SHP77 treated with DMSO at 0.1 percent for 48 hours (cell line): Measurements from ENCODE around the gene PLD1.
"Not testable (repeated sequence)": the region's sequence is repeated elsewhere in the genome, so short reads cannot be mapped to it uniquely, and the experiment has no call there.

ENCODE experiments used
- DNase-seq: peaks from one replicate; lab custom pipeline; 2025; lab: John Stamatoyannopoulos, UW

Gene PLD1

DNA sequence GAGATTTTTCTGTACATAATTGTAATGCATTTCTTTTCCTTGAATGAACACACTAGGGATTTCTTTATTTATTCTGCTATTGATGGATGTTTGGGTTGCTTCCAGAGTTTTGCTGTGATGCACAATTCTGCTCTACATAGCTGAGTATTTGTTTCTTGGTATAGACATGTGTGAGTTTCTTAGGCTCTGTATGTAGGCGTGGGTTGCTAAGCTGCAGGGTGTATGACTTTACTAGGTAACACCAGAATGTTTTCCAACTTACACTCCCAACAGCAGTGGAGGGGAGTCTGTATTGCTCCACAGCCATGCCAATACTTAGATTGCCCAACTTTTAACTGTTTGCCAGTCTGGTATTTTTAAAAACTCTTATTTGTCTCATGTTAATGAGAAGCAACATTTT lies 194.6 kb downstream of the PLD1 start:
- DNase-seq: no peak

DNA sequence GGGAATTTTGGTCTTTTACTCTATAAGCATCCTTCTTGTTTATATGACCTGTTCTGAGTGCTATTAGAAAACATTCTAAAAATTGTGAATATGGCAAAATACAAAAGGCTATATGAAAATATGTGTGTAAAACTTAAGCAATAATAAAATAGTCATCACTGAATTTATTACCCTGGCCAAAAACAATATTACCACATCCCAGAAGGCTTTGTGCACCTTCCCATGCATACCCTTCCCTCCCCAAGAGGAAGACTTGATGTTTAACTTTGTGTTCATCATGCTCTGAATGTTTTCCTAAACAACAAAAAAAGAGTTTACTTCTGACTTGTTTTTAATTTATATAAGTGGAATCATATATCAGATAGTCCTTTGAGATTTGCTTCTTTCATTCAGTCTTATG lies 195.0 kb downstream of the PLD1 start:
- DNase-seq: no peak

DNA sequence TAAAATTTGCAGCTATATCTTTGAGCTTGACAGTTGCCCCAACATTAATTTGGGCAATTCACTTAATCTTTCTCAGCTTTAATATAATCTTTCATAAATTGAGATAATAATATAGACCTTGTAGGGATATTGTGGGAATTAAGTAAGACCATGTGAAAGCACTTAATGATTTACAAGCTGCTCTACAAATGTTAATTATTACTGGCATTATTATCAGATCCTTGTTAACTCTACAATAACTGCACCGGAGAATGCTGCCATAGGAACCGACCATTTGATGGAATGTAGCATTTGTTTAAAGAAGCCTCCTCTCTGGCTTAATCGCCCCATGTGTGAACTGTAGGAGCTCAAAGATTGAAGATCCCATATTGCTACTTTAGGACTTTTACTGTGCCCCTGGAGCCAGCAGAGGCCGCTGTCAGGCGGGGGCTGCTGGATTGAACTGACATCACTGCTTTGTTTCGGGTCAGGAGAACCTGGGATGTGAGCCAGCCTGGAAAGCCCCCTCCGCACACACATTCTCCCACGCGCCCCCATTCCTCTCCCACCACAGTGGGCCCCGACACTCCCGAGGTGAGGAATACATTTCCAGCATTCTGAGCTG lies 195.9 kb downstream of the PLD1 start:
- no peak for DNase-seq

DNA sequence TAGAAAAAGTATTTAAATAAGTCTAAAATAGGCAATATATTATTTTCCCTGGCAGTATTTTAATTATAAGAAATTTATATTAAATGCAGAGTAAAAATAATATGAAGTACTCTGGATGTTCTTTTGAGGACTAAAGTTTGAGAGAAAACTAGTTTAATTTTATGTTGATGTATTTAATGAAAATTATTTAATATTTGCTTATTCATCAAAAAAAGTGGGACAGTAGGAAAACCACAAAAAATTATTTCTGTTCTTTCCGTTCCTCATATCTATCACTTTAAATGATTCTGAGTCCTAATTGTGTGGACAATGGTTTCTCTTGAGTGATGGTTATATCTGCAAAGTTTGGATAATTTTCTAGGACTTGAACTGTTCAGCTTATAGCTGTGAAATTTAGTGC lies 202.8 kb downstream of the PLD1 start:
- no peak for DNase-seq

DNA sequence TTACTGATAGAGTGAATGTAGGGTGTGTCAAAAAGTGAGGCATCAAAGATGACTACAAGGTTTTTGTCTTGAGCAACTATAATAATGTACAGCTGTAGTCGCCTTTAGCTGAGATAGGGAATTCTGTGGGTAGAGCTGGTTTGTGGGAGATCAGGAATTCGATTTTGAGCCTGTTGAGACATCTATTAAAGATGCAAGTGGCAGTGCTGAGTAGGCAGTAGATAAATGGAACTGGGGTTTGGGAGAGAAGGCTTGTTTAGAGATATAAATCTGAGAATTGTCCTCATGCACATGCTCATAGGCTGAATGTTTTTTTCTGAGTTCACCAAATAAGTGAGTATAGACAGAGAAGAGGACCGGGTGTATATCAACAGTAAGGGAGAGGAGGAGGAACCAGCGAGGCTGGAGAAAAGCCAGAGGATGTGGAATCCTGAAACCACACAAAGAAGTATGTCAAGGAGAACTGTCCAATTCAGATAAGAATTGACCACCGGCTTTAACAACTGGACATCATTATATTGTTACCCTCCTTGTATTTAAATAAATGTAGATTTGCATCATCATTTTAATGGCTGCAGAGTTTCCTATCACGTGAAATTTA lies 204.0 kb downstream of the PLD1 start:
- DNase-seq: no peak

DNA sequence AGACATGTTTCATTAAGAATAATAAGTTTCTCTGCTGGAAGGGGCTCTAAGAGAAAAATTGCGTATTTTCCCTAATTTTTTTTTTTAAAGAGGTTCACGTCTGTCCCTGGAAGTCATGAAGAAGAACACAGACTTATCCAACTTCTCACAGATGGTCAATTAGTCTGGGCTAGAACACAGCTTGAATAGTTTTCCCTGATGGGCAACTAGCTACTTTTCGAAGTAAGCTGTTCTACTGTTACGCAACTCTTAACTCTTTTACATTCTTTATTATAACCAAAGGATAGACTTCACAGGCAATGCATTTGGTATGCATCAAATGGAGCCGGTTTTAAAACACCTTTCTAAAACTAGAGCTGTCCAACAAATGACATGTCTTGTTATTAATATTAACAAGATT lies 205.9 kb downstream of the PLD1 start:
- no peak for DNase-seq

DNA sequence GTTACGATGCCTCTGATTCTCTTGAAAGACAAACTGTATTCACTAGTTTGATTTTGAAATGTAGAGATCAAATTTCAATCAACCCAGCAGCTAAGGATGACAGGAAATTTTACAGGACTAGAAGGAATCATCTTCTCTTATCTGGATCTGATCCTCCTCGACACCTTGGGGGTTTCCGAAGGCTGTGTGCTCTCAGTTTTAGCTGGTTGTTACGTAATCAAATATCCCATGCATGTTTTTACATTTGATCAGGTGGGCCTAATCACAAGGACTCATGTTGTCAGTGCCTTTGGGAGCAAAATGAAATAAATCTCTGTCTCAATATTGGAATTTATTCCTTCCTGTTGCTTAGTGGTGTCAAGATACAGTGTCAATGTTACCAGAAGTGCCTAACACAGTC lies 208.2 kb downstream of the PLD1 start:
- DNase-seq: no peak

DNA sequence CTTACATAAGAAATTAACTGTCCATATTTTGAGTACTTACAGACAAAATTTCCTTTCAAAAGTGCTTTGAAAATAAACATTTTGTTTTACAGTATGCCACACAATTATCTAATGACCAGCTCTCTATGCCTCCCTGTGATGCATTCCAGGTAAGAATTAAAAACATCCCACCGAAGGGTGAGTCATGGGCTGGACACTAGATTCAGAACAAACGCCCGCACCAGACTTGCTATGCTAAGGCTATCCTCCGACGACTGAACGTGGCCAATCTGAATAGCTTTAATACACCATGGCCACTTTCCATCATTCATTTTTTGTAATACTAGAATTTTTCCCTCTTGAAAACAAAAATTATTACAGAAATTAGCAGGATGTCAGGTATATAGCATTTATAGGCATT lies 210.3 kb downstream of the PLD1 start:
- DNase-seq: no peak

DNA sequence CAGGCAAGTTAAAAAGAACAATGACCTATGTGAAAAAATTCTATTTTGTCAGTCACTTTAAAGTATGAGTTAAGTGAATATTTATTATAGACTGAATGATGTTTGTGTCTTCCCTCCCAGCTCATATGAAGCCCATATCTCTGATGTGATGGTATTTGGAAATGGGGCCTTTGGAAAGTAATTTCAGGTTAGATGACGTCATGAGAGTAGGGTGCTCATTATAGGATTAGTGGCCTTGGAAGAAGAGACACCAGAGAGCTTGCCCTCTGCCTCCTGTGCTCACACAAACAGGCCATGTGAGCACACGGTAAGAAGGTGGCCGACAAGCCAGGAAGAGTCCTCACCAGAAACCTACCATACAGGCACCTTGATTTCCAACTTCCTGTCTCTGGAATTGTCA lies 211.3 kb downstream of the PLD1 start:
- no peak for DNase-seq

DNA sequence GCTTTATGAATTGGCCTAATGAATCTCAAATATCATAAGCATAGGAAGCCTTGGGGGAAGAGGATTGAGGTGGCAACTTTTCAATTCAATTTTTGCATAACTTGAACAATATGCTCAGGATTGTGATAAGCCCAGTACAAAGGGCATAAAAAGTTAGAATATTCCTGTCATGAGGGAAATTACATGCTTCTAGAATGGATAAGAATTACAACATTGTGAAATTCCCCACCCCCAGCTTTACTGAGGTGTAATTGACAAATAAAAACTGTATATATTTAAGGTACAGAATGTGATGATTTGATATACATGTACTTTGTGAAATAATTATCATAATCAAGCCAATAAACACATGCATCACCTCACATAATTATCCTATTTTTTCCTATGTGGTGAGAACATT lies 217.5 kb downstream of the PLD1 start:
- DNase-seq: no peak

DNA sequence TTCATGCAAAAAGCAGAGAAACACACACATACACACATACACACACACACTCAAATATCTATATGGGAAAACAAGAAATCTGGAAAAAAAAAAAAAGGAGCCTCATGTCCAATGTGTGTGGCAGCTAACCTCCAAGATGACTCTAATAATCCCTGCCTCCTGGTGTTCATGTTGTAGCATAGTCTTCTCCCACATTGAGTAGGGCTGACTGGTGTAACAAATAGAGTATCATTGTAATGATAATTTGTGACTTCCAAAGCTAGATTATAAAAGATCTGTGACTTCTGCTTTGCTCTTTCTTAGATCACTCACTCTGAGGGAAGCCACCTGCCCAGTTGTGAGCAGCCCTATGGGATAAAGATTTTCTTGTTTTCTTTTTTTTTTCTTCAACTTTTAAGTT lies 219.2 kb downstream of the PLD1 start:
- DNase-seq: no peak

DNA sequence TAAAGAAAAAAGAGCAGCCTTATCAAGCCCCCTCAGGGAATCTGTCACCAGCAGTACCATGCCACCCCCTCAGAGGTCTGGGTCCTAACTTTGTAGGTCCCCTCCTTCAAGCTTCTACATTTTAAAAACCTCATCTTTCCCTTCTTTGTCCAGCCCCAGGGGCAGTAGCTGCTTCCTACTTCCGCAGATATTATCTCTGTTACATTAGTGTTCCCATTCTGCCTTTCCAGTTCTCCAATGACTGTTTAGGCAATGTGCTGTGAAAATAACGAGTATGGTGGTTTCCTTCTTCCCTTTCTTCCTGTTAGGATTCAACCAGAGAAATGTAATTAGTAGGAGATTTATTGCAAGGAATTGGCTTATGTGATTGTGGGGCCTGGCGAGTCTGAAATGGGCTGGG lies 224.0 kb downstream of the PLD1 start:
- no peak for DNase-seq

DNA sequence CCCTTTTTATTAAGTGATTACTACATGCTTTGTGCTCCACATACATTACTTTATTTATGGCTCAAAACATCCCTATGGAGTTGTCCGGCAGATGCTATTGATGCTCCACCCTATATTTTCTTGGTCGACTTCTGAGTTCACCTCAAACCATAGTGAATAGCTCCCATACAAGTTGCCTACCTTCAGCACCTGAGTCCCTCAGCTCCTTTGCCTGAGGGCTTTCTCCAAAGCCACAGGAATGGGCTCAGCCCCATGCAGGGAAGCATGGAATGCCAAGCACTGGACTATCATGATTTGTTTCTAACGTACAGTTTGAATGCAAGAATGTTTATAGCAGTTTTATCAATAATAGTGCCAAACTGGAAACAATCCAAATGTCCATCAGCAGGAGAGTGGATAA lies 225.2 kb downstream of the PLD1 start:
- DNase-seq: no peak

DNA sequence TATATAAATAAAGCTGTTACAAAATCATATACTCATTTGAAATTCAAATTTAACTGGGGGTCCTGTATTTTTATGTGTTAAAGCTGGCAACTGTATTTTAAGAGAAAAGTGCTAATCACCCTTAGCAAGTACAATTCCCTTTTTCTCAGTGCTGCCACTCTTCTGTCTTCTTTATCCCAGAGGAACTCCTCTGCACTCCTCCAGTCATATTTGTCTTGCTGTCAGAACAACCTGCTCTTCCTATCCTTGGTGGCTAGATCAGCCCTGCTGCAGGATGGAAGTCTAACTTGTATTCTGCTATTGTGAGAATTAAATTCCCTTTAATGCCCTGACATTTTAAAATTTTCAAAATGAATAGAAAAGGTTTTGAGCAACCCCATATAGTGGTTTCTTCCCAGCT lies 226.2 kb downstream of the PLD1 start:
- no peak for DNase-seq

DNA sequence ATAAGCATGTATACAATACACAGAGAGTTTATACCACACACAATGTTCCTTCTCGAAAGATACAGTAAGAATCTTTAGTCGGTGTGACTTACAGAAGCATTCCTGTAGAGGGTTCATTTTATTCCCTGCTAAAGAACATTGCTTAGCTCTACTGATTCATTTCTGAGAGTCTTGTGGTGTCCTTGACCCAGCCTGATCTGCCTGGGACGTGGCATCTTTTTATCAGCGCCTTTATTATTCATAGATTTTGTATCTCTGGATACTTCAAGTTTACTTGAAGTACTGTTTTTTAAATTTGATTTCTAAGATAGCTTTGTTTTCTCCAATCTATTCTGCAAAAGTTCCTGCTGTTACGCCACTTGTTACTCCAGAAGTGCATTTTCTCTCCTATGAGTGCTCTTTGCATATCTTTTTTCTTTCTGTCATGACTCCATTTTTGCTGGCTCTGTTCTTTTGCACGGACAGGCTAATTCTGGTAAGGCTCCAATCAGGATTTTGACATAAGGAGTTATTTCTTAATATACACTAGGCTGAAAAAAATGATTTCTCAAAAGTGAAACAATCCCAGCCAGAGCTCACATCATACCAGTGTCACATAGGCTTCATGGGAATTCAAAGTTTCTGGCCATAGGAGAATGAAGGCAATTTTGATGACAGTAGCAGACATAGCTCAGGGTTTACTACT lies 235.6 kb downstream of the PLD1 start:
- DNase-seq: no peak

DNA sequence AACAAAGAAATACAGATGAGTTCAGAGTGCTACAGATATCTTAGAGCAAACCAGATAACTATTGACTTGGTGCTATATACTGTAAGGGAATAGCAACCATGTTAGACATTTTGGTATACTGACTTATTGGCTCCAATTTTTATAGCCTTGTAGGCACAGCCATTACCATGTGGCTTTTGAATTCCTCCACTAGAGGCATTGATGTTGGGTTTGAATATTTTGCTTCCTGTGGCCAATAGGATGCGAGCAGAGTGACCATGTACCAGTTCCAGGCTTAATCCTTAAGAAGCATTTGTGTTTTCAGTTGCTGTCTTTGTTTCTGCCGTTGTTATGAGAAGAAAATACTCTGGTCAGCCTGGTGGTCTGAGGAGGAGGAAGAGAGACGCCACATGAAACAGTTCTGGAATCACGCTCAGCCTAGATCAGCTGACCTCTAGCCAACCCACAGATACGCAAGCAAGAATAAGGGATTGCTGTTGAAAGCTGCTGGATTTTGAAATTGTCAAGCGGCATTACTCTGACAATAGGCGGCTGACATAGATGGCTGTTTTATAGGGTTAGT lies 240.6 kb downstream of the PLD1 start:
- DNase-seq: no peak

DNA sequence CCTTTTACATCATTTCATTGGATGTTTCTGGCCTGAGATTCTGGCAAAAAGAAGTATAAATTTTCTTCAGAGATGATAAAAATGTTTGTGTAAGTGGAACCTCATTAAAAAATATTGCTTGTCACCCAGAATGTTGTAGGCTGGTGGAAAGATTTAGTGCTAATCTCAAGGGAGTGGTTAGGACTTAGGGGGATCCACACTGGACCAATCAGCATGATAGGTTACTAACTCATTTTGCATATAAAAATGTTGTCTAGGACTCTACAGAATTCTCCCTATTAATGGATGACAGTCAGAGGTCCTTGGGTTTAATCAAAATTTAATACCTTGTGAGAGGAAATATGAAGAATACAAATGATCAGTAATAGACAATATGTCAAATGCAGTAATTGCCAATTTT lies 241.5 kb downstream of the PLD1 start:
- no peak for DNase-seq

DNA sequence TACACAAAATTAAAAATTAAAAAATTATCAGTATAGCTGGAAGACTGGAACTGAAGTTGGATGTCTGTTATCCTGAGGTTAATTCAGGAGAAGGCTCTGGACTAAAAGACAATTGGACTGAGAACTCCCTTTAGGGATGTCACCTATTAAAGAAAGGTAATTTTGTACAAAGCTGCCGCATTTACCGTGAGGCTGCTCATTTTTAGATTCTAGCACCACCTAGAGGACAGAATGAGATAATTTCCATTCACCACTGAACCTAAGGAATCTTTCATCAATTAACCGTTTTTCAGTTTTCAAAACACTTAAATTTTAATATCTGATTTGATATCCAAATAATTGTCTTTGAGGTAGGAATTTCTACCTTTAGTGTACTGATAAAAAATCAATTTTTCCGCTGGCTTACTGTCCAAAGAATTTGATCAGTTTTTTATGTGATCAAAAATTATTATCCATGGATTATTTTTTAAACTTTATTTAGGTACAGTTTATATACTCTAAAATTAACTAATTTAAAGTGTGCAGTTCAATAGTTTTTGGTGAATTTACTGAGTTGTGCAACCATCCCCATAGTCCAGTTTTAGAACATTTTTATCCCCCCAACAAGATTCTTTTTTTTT lies 243.4 kb downstream of the PLD1 start:
- DNase-seq: peak; percentile 43

DNA sequence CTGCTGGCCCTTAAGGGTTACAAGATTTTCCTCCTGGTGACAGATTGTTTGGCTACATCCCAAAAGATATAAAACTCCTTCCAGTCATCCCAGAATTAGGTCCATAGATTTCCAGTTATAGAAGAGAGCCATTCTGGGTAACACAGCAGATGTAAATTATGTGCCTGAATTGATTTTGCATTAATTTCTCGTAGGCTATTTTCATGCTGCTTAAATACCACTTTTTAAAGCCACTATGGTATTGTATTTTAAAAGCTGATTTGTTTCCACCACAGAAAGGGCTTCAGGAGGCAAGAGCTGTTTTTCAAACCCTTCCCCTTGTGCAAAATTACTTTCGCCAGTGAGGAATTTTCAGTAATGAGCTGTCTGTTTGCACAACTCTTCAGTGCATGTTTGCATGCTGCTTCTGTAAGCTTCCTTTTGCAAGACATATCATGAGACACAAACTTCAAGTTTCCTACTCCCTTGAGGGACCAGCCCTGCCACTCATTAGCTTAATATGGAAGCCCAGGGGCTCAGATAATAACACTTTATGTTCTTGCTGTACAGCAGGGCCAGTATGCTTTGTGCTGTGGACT lies 244.7 kb downstream of the PLD1 start:
- no peak for DNase-seq

DNA sequence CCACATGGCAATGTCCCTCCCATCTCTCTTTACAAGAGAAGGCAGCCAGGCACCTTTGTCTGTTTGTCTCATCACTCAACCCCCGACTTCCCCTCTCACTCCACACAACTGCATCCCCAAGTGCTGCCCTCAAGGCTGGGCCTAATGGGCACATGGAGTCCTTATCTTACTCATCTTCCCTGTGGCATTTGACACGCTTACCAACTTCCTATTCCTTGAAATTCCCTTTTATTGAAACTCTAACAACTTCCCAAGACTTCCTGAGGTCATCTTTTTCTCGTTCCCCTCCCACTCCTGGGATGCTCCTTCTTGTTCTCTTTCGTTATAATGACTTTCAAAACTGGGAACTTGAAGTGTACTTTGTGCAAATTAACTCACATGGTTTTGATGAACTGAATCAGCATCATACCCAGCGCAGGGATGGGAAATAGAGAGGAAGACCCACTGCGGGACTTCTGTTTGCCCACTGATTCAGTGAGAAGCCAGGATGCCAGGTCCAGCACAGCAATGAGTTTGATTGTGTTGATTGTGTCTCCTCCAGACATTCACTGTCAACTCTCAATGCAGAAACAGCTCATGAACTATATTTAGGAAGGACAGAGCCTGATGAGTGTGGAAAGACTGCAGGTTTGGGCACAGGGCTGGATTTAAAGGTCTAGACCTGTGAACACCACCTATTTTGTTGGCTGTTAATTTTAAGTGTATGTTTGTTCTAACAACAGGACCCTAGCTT lies 245.4 kb downstream of the PLD1 start:
- no peak for DNase-seq

DNA sequence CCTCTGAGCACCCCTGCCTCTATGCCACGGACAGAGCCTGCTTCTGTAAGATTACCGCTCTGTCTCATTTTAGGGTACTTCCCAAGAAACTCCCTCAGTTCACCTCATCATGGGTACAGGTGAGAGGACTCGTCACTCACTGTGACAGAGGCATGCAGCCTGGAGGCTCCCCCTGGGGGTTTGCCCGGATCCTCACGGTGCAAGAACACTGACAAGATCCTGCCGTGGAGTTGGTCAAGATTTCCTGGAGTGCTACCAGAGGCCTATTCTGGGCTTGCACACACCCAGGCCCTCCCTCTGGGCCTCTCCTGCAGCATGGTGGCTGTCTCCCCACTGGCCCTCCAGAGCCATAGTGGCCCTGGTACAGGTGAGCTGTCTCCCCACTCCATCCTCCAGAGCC lies 247.0 kb downstream of the PLD1 start:
- no peak for DNase-seq

DNA sequence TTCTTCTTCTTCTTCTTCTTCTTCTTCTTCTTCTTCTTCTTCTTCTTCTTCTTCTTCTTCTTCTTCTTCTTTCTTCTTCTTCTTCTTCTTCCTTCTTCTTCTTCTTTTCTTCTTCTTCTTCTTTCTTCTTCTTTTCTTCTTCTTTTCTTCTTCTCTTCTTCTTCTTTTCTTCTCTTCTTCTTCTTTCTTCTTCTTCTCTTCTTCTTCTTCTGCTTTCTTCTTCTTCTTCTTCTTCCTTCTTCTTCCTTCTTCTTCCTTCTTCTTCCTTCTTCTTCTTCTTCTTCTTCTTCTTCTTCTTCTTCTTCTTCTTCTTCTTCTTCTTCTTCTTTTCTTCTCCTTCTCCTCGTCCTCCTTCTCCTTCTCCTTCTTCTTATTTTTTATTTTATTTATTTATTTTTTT lies 247.8 kb downstream of the PLD1 start:
- DNase-seq: not testable (repeated sequence)
